ENCODE results near the gene WIF1.

The WIF1 gene

DNA sequence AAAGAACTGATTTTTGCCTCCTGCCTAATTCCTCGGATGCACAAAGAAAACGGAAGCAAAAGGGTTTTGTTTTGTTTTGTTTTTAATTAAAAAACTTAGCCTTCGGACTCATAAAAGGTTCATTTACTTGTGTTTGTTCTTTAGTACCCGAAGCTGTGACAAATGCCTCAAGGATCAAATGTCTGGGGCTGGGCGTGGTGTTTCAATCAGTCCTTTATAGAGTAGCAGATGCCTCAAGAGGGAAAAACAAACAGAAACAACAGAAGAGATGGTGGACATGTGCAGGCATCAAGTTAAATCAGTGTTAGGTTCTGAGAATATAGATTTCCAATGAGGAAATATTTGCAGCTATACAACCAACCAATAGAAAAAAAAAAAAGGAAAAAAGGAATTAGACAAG lies 1.6 kb upstream of the WIF1 start:
- no peak for DNase-seq (ENCODE audit: low spot score)

GRCh38 chr12:65121956-65122469 lies 908 bp upstream of the WIF1 start:
- DNase-seq (ENCODE audit: low spot score) = no peak

DNA sequence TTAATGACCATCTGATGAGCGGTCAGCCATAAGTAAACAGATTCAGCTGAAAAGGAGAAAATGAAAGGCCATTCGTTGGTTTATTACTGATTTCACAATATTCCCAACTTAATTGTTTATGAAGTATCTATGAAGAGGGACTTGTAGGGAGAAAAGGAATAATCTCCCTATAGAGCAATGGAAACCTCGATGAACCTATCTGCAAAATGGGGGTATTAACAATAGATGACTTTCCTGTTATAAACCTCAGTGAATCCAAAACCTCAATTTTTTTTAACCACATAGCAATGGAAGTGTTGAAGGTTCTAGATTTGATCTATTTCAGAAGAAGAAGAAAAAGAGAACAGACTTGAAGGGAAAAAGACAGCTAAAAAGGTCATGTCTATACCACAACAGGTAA lies 2.0 kb downstream of the WIF1 start:
- no peak for DNase-seq (ENCODE audit: low spot score)

DNA sequence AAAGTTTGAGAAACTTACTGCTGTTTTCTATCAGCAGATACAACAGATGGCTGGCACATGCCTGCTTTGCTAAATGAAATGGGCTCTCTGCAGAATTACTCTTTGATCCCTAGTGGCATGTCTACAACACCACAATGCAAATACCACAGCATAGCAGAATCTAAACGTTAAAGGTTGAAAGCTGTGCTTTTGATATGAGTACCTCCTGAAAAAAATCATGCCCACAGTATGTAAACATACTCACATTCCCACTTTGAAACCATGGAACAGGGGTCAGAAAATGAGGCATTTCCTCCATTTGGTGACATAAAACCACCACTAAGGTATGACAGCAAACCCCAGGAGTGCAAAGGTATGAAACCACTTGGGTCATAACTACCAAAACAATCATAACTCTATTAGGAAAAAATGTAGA lies 7.5 kb downstream of the WIF1 start:
- DNase-seq (ENCODE audit: low spot score) = no peak

GRCh38 chr12:65106948-65107347 lies 14.2 kb downstream of the WIF1 start:
- no peak for DNase-seq (ENCODE audit: low spot score)

DNA sequence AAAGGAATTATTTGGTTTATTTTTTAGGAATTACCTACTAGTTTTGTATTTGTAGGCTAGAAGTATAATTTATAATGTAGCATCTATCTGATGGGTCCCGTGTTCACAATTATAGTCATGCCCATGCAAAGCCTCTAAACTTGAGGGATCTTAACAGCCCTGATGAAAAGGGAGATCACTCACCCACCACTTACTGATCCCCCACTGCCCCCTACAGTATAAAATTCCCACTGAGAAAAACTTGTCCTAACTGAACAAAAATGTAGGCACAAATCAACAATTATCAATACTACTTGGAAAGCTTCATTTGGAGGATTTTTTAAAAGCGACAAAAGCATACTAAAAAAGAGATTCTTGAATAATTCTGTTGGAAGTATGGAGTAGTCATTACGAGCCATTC lies 21.0 kb downstream of the WIF1 start:
- DNase-seq (ENCODE audit: low spot score) = no peak

DNA sequence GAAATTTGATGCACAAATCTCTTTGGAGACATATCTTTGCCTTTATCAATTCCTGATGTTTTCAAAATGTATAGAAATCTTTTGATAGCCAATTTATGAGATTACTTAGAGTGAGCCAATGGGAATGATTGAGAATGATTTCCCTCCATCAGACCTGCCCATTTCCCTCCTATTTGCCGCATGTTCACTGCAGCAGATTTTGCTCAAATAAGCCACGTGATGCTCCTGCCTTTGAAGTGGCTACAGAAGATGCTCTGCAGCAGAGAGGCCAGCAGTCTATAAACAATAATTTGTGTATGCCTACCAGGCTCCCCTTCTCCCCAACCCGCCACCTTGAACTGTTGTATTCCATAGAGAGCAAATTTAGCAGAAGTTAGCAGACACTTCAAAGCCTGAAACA lies 21.9 kb downstream of the WIF1 start:
- DNase-seq (ENCODE audit: low spot score) = no peak

DNA sequence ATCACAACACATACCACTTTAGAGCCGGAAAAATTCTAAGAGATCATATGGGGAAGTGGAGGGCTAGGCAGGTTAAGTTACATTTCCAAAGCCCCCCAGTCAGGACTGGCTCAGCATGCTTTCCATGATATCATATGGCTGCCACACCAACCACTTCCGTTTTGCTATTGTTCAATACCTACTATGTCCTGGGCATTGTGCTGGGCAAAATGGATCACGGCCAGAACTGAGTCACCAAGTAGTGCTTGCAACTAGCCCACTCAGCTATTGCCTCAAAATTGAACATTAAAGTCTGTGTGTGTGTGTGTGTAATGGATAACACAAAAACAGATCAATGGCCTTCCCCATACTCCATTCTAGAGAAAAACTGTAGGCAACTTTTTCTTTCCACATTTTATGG lies 22.7 kb downstream of the WIF1 start:
- DNase-seq (ENCODE audit: low spot score) = no peak

DNA sequence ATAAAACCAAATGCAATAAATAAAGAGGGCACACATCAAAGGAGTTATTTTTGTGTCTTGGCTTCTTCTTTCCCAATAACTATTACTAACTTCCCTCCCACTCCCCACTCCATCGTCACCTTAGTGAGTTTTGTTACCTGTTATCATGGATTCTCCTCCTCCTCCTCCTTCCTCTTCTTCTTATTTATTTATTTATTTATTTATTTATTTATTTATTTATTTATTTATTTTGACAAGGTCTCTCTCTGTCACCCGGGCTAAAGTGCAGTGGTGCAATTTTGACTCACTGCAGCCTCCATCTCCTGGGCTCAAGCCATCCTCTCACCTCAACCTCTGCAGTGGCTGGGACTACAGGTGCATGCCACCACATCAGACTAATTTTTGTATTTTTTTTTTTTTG lies 26.4 kb downstream of the WIF1 start:
- no peak for DNase-seq (ENCODE audit: low spot score)

DNA sequence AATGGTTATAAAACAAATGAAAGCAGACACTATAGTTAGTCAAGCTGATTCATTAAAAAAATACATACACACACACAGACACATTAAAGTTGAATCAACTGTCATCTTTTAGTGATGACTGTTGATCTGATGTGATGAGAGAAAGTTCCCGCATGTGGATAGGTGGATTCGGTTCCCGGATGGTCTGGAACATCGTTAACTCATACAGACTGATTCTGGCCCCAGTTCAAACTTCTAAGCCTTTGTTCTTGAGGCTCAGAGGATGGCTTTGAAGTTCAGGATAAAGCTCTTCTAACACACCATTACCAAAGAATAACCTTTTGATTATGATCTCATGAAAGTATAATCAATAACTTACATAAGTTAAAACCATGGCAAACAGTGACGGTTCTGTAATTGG lies 27.5 kb downstream of the WIF1 start:
- no peak for DNase-seq (ENCODE audit: low spot score)

GRCh38 chr12:65090461-65090860 lies 30.6 kb downstream of the WIF1 start:
- DNase-seq (ENCODE audit: low spot score) = no peak

- DNase-seq (ENCODE audit: low spot score) = no peak
Observed at GRCh38 chr12:65086236-65086635, 34.9 kb downstream of the WIF1 start.

GRCh38 chr12:65084579-65084978 lies 36.5 kb downstream of the WIF1 start:
- no peak for DNase-seq (ENCODE audit: low spot score)

DNA sequence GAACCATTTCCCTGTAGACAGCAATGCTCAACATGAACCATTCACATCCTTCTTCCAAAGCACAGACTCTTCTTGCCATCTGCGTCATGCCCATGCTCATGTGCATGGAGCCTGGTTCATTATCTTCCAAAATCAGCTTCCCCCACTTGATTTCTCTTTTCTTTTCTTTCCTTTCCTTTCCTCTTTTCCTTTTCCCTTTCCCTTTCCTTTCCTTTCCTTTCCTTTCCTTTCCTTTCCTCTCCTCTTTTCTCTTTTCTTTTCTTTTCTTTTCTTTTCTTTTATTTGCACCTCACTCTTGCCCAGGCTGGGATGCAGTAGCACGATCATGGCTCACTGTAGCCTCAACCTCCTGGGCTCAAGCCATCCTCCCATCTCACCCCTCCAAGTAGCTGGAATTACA lies 37.5 kb downstream of the WIF1 start:
- no peak for DNase-seq (ENCODE audit: low spot score)

DNA sequence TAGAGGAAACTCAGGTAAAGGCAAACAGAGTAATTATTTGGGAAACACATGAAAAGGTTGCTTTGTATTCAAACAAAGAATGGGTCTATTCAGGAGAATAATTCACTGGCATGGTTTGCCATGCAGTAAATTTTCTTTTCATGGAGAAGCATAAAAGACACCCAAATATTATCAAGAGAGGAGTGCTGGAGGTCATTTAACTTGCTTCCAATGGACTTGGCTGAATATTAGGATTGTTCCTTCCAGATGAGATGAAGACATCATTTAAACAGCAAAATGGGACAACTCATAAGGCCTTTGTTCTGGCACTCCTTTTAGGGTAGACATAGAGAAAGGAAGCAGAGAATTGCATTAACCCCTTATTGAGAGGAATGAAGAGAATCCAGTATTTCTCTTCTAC lies 38.7 kb downstream of the WIF1 start:
- no peak for DNase-seq (ENCODE audit: low spot score)

DNA sequence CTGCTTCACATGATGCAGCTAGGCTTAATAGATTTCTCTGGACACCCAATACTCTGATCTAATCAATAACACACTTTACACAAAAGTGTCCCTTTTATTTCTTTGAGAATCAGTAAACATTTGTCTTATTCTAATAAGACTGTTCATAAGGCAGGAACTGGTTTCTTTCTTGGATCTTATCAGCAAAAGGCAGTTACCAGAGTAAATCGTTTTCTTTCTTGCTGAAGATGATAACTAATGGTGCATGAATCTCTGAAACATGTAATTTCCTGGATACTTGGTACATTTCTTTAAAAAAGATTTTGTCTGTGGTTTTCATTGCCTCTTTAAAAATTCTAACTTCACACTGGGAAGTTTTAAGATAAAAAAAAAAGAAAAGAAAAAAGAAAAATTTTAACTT lies 39.6 kb downstream of the WIF1 start:
- DNase-seq (ENCODE audit: low spot score) = no peak

GRCh38 chr12:65074932-65075331 lies 46.2 kb downstream of the WIF1 start:
- DNase-seq (ENCODE audit: low spot score) = no peak

DNA sequence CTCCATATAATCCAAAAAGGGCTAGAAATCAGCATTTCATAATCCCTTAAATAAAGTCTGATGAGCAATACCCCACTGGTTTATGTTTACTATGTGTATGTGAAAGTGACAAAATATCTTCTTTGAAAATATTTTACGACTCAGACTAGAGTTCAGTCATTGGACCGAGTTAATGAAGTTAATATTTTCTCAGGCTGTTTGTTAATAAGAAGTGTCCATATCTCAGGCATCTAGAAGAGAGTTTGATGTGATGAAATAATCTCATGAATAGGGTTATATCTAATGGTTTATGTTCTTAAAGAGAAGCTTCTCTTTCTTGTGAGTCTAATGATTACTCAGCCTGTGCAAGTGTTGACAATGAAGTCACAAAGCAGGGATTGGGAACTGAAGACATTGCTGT lies 51.8 kb downstream of the WIF1 start:
- DNase-seq (ENCODE audit: low spot score) = no peak

GRCh38 chr12:65067383-65067782 lies 53.7 kb downstream of the WIF1 start:
- no peak for DNase-seq (ENCODE audit: low spot score)

DNA sequence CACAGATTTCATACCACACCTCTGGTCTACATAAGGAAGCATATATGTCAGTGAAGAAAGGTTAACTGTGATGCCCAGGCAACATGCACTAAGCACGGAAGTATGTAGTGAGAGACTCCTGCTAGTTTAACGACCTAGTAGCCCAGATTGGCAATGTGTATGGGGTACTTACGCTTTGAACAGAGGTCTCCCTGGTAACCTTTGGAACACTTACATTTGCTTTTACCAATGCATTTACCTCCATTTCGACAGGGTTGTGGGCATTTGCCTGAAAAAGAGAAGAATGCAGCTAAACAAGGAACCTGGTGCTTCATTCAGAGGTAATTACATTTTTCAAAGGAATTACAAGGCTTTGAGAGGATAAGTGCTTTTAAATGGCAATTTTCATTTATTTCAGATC lies 65.2 kb downstream of the WIF1 start:
- no peak for DNase-seq (ENCODE audit: low spot score)

GRCh38 chr12:65051218-65051617 lies 69.9 kb downstream of the WIF1 start:
- DNase-seq (ENCODE audit: low spot score) = no peak

- no peak for DNase-seq (ENCODE audit: low spot score)
Observed at GRCh38 chr12:65045269-65045668, 75.8 kb downstream of the WIF1 start.

DNA sequence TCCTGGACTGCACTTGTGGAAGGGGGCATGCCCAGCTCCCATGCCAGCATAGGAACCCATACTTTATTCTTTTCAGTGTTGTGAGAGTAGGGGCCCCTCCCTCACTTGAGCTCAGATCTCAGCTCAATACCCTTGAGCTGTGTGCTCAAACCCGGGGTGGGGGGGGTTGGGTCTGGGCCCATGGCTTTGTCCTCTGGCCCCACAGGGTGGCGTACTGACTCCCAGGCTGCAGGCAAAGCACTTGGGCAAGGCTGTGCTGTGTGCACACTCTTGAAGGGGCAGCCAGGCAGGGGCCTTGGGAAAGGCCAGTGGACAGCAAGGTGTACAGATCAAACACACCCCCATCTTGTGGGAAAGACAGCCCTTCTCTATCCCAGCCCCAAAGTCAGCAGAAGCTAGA lies 81.8 kb downstream of the WIF1 start:
- DNase-seq (ENCODE audit: low spot score) = no peak

DNA sequence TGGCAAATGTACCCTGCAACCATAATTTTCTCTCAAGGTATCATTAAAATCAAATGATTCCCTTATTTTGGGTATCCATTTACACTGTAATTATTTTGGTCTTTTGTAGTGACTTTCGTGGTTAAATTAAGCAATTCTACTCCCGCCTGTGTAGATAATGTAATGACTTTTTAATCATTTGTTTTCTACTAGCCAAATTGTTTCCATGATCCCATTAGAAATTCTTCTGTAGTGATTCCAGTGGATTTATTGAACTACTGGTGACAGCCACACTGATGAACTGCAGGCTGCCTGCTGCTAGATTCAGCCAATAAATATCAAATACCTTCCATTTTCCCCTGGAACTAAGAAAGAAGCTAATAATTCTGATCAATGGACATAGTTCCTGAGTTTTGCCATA lies 96.0 kb downstream of the WIF1 start:
- DNase-seq (ENCODE audit: low spot score) = no peak

- no peak for DNase-seq (ENCODE audit: low spot score)
Observed at GRCh38 chr12:65023485-65023884, 97.6 kb downstream of the WIF1 start.
